ENCODE data around the gene SLX1B.
"Not testable (repeated sequence)": the region's sequence is repeated elsewhere in the genome, so short reads cannot be mapped to it uniquely, and the experiment has no call there.

- TF ChIP-seq POLR2A, CTCF (IDR thresholded peaks at IDR 0.05): not testable (repeated sequence)
Measured at GRCh38 chr16:29457660-29458059, 3.3 kb downstream of the SLX1B start.
